GM23338 (cell line): ENCODE measurements around the gene TEX14. TPM values are rescaled to one million over a fixed set of nuclear protein-coding genes. Genes with fewer than 3 reads are reported as not detected.

ENCODE experiments used
- ATAC-seq: fragments of 200-7000 bp; cut with Tn5 transposase; 3 replicates; pipeline ENCODE4 v1.9.1; 2020
- DNase-seq: peaks from one replicate; pipeline ENCODE4 v3.0.0-alpha.2; 2015; ENCODE audit warnings: low spot score
- H2AFZ ChIP-seq: fragments of 200-600 bp; sonication (generic); 2 replicates; pipeline ENCODE4 v1.8.0; 2016; ENCODE audit warnings: antibody characterized with exemption, mild to moderate bottlenecking, moderate library complexity
- H3F3A ChIP-seq: fragments of 200-600 bp; sonication (generic); replicated peaks from 2 replicates; pipeline ENCODE4 v1.8.0; 2017; ENCODE audit warnings: antibody characterized with exemption, mixed run types, low read depth
- H3K27ac ChIP-seq: fragments of 200-600 bp; sonication (generic); 2 replicates; pipeline ENCODE4 v1.6.1; 2016; ENCODE audit warnings: low read depth
- H3K27me3 ChIP-seq: fragments of 200-600 bp; sonication (generic); 2 replicates; pipeline ENCODE4 v1.8.0; 2016; ENCODE audit warnings: mild to moderate bottlenecking, mixed run types, moderate library complexity; ENCODE audit not compliant: insufficient read depth
- H3K36me3 ChIP-seq: fragments of 200-600 bp; sonication (generic); 2 replicates; pipeline ENCODE4 v1.8.0; 2016; ENCODE audit warnings: mild to moderate bottlenecking; ENCODE audit not compliant: insufficient read depth
- H3K4me1 ChIP-seq: fragments of 200-600 bp; sonication (generic); 2 replicates; pipeline ENCODE4 v1.8.0; 2016; ENCODE audit warnings: mild to moderate bottlenecking, moderate library complexity; ENCODE audit not compliant: insufficient read depth
- H3K4me2 ChIP-seq: fragments of 200-600 bp; sonication (generic); 2 replicates; pipeline ENCODE4 v1.7.1; 2017; ENCODE audit warnings: mixed run types
- H3K4me3 ChIP-seq: fragments of 200-600 bp; sonication (generic); 2 replicates; pipeline ENCODE4 v1.6.1; 2016; ENCODE audit warnings: mixed run types
- H3K79me2 ChIP-seq: fragments of 200-600 bp; sonication (generic); replicated peaks from 2 replicates; pipeline ENCODE4 v1.8.0; 2017; ENCODE audit warnings: mild to moderate bottlenecking; ENCODE audit not compliant: insufficient read depth
- H3K9me2 ChIP-seq: fragments of 200-600 bp; sonication (generic); 2 replicates; pipeline ENCODE4 v1.8.0; 2017; ENCODE audit not compliant: insufficient read depth
- H4K20me1 ChIP-seq: fragments of 200-600 bp; sonication (generic); replicated peaks from 2 replicates; pipeline ENCODE4 v1.8.0; 2017; ENCODE audit warnings: mild to moderate bottlenecking; ENCODE audit not compliant: insufficient read depth
- H3K27ac Mint-ChIP-seq: 2 replicates; pipeline ENCODE4 v1.8.0; 2020; ENCODE audit warnings: inconsistent platforms, mild to moderate bottlenecking, moderate library complexity, mixed read lengths
- H3K27me3 Mint-ChIP-seq: 3 replicates; pipeline ENCODE4 v1.8.0; 2022; ENCODE audit warnings: low read depth, mild to moderate bottlenecking, moderate library complexity, mixed read lengths, inconsistent platforms; ENCODE audit not compliant: insufficient read depth, poor library complexity
- H3K36me3 Mint-ChIP-seq: 3 replicates; pipeline ENCODE4 v1.8.0; 2021; ENCODE audit warnings: low read depth, mild to moderate bottlenecking, inconsistent platforms, moderate library complexity, mixed read lengths
- H3K4me1 Mint-ChIP-seq: 3 replicates; pipeline ENCODE4 v1.8.0; 2020; ENCODE audit warnings: mild to moderate bottlenecking, inconsistent platforms, mixed read lengths
- H3K4me3 Mint-ChIP-seq: 3 replicates; pipeline ENCODE4 v1.8.0; 2021; ENCODE audit warnings: moderate library complexity, mild to moderate bottlenecking, inconsistent platforms, mixed read lengths
- H3K9me3 Mint-ChIP-seq: 3 replicates; pipeline ENCODE4 v1.8.0; 2020; ENCODE audit warnings: moderate library complexity, mild to moderate bottlenecking, inconsistent platforms, mixed read lengths
- CREB1 ChIP-seq: fragments of 250-450 bp; sonication (Bioruptor Pico); IDR thresholded peaks from 2 replicates; pipeline ENCODE4 v1.5.0; 2020; ENCODE audit warnings: low read depth, mild to moderate bottlenecking, moderate library complexity
- EZH2 ChIP-seq: fragments of 200-600 bp; sonication (generic); IDR thresholded peaks from one replicate; pipeline ENCODE4 v1.8.0; 2017; ENCODE audit warnings: antibody characterized with exemption, mild to moderate bottlenecking, low read depth; ENCODE audit not compliant: unreplicated experiment
- EZH2phosphoT487 ChIP-seq: fragments of 200-600 bp; sonication (generic); IDR thresholded peaks from one replicate; pipeline ENCODE4 v1.8.1; 2018; ENCODE audit warnings: antibody characterized with exemption; ENCODE audit not compliant: unreplicated experiment
- JUNB ChIP-seq: IDR thresholded peaks from one replicate; pipeline ENCODE4 v1.6.1; 2016; ENCODE audit warnings: antibody characterized with exemption; ENCODE audit not compliant: unreplicated experiment
- ZNF114 ChIP-seq: fragments of 250-450 bp; sonication (Bioruptor Pico); IDR thresholded peaks from 2 replicates; pipeline ENCODE4 v1.5.0; 2020; ENCODE audit warnings: mild to moderate bottlenecking, moderate library complexity
- polyA plus RNA-seq: library from polyadenylated mRNA; unstranded; fragments of >200 nt; fragmentation: Nextera tagmentation; extraction: Ambion mirVana; gene quantifications from 2 replicates; pipeline ENCODE4 v1.2.1, GENCODE V29; 2016
- total RNA-seq: library from RNA; depleted of rRNA; stranded (reverse); fragments of >200 nt; shearing (Covaris generic); gene quantifications from 2 replicates; pipeline ENCODE4 v1.2.3, GENCODE V29; 2014
- TF ChIP-seq, protein P1 (sequence below): fragments of 250-450 bp; sonication (Bioruptor Pico); IDR thresholded peaks from 2 replicates; pipeline ENCODE4 v1.5.0; 2020; ENCODE audit warnings: mild to moderate bottlenecking, moderate library complexity

TEX14 gene
- total and polyA plus RNA-seq, 2 experiments from 2014 or later: 0.80 to 2.6 TPM

- ATAC-seq (peak; percentile 40; the same call in 2 of the 3 replicates), DNase-seq (no peak)
- H2AFZ ChIP-seq: peak overlapping the region; percentile 92
- H3K4me3 ChIP-seq: no peak overlapping the region
- Mint-ChIP-seq H3K4me1 (peaks cover 11% of the 10 kb centered on the region), H3K27ac (no peak overlapping the region; the same call in 1 of the 2 replicates), H3K36me3 (no peaks in the 10 kb centered on the region), H3K4me3 (no peak overlapping the region), H3K9me3 (no peaks in the 10 kb centered on the region), H3K27me3 (peaks cover 3% of the 10 kb centered on the region)
- TF ChIP-seq CREB1 (CRISPR knock-in tag) (peak; percentile 50; the same call in 1 of the 2 replicates), JUNB (no peak)
- no peaks in the 10 kb centered on the region for H3K36me3 ChIP-seq
- no peaks in the 10 kb centered on the region for H3K27me3 ChIP-seq
- no peaks in the 10 kb centered on the region for H4K20me1 ChIP-seq
- no peaks in the 10 kb centered on the region for H3K79me2 ChIP-seq
- peaks cover 10% of the 10 kb centered on the region; the same call in 1 of the 2 replicates for H3K4me1 ChIP-seq
- no peak overlapping the region for H3K4me2 ChIP-seq
- H3K9me2 ChIP-seq: no peaks in the 10 kb centered on the region
- H3K27ac ChIP-seq: 0 out of 2 replicates have a peak overlapping the region, but pooled peaks have one; percentile 7
- H3F3A ChIP-seq: no peaks in the 10 kb centered on the region
Measured at GRCh38 chr17:58666858-58667267, 25.0 kb downstream of the TEX14 start.

- TF ChIP-seq JUNB (no peak), CREB1 (CRISPR knock-in tag) (no peak), EZH2phosphoT487 (no peak)
- ATAC-seq (no peak), DNase-seq (no peak)
- Histone ChIP-seq H3F3A (no peaks in the 10 kb centered on the region), H3K36me3 (no peaks in the 10 kb centered on the region), H2AFZ (peak overlapping the region; percentile 92; the same call in 1 of the 2 replicates), H3K4me3 (no peak overlapping the region), H3K27ac (no peak overlapping the region), H3K79me2 (no peaks in the 10 kb centered on the region), H3K9me2 (no peaks in the 10 kb centered on the region), H4K20me1 (no peaks in the 10 kb centered on the region), H3K4me1 (peaks cover 10% of the 10 kb centered on the region; the same call in 1 of the 2 replicates), H3K4me2 (no peak overlapping the region), H3K27me3 (no peaks in the 10 kb centered on the region)
- H3K4me1 Mint-ChIP-seq: peaks cover 11% of the 10 kb centered on the region
- no peaks in the 10 kb centered on the region for H3K9me3 Mint-ChIP-seq
- H3K27ac Mint-ChIP-seq: no peak overlapping the region
- no peaks in the 10 kb centered on the region for H3K36me3 Mint-ChIP-seq
- peaks cover 3% of the 10 kb centered on the region for H3K27me3 Mint-ChIP-seq
- H3K4me3 Mint-ChIP-seq: no peak overlapping the region
Measured at GRCh38 chr17:58665946-58666857, 25.6 kb downstream of the TEX14 start.

DNA sequence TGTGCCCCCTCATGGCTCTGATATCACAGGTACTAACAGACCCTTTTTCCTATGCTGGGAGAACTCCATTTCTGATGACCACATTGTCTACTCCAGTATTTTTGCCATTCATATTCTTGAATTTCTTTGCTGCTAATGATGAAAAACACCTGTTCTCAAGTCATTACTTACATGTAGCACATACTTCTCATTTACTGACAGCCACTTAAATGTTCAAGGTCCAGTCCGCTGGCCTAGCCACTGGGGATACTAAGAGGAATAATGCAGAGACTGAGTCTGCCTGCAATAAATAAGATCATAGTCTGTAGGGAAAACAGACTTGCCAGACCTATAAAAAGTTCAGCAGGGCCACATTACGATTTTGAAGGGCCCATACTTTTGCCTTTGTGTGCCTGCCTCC lies 27.5 kb downstream of the TEX14 start:
- Mint-ChIP-seq H3K27me3 (peaks cover 5% of the 10 kb centered on the region), H3K36me3 (no peaks in the 10 kb centered on the region), H3K27ac (no peak overlapping the region), H3K4me3 (no peak overlapping the region), H3K4me1 (peaks cover 11% of the 10 kb centered on the region), H3K9me3 (peaks cover 2% of the 10 kb centered on the region; the same call in 2 of the 3 replicates)
- ATAC-seq (no peak), DNase-seq (no peak)
- Histone ChIP-seq H3K36me3 (no peaks in the 10 kb centered on the region), H4K20me1 (no peaks in the 10 kb centered on the region), H3K9me2 (no peaks in the 10 kb centered on the region), H3K27me3 (no peaks in the 10 kb centered on the region), H3K27ac (no peak overlapping the region), H3K4me1 (peaks cover 10% of the 10 kb centered on the region; the same call in 1 of the 2 replicates), H3K4me2 (no peak overlapping the region), H3F3A (no peaks in the 10 kb centered on the region), H3K79me2 (no peaks in the 10 kb centered on the region), H3K4me3 (no peak overlapping the region), H2AFZ (no peak overlapping the region)
- TF ChIP-seq, protein P1, sequence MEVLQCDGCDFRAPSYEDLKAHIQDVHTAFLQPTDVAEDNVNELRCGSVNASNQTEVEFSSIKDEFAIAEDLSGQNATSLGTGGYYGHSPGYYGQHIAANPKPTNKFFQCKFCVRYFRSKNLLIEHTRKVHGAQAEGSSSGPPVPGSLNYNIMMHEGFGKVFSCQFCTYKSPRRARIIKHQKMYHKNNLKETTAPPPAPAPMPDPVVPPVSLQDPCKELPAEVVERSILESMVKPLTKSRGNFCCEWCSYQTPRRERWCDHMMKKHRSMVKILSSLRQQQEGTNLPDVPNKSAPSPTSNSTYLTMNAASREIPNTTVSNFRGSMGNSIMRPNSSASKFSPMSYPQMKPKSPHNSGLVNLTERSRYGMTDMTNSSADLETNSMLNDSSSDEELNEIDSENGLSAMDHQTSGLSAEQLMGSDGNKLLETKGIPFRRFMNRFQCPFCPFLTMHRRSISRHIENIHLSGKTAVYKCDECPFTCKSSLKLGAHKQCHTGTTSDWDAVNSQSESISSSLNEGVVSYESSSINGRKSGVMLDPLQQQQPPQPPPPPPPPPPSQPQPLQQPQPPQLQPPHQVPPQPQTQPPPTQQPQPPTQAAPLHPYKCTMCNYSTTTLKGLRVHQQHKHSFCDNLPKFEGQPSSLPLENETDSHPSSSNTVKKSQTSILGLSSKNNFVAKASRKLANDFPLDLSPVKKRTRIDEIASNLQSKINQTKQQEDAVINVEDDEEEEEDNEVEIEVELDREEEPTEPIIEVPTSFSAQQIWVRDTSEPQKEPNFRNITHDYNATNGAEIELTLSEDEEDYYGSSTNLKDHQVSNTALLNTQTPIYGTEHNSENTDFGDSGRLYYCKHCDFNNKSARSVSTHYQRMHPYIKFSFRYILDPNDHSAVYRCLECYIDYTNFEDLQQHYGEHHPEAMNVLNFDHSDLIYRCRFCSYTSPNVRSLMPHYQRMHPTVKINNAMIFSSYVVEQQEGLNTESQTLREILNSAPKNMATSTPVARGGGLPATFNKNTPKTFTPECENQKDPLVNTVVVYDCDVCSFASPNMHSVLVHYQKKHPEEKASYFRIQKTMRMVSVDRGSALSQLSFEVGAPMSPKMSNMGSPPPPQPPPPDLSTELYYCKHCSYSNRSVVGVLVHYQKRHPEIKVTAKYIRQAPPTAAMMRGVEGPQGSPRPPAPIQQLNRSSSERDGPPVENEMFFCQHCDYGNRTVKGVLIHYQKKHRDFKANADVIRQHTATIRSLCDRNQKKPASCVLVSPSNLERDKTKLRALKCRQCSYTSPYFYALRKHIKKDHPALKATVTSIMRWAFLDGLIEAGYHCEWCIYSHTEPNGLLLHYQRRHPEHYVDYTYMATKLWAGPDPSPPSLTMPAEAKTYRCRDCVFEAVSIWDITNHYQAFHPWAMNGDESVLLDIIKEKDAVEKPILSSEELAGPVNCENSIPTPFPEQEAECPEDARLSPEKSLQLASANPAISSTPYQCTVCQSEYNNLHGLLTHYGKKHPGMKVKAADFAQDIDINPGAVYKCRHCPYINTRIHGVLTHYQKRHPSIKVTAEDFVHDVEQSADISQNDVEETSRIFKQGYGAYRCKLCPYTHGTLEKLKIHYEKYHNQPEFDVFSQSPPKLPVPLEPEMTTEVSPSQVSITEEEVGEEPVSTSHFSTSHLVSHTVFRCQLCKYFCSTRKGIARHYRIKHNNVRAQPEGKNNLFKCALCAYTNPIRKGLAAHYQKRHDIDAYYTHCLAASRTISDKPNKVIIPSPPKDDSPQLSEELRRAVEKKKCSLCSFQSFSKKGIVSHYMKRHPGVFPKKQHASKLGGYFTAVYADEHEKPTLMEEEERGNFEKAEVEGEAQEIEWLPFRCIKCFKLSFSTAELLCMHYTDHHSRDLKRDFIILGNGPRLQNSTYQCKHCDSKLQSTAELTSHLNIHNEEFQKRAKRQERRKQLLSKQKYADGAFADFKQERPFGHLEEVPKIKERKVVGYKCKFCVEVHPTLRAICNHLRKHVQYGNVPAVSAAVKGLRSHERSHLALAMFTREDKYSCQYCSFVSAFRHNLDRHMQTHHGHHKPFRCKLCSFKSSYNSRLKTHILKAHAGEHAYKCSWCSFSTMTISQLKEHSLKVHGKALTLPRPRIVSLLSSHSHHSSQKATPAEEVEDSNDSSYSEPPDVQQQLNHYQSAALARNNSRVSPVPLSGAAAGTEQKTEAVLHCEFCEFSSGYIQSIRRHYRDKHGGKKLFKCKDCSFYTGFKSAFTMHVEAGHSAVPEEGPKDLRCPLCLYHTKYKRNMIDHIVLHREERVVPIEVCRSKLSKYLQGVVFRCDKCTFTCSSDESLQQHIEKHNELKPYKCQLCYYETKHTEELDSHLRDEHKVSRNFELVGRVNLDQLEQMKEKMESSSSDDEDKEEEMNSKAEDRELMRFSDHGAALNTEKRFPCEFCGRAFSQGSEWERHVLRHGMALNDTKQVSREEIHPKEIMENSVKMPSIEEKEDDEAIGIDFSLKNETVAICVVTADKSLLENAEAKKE: no peak
- TF ChIP-seq EZH2: no peak
- no peak for TF ChIP-seq JUNB
- TF ChIP-seq EZH2phosphoT487: no peak
- TF ChIP-seq ZNF114 (CRISPR knock-in tag): no peak
